B cell (primary cell): ENCODE measurements around the gene POLR2F.

ENCODE experiments used
- CTCF ChIP-seq: fragments of 200-600 bp; IDR thresholded peaks from one replicate; pipeline ENCODE4 v1.8.0; 2022; ENCODE audit warnings: antibody characterized with exemption, mild to moderate bottlenecking
- EZH2 ChIP-seq: IDR thresholded peaks from 2 replicates; pipeline ENCODE4 v1.6.1; 2012; ENCODE audit warnings: borderline replicate concordance, low read depth, mild to moderate bottlenecking, moderate library complexity, low read length; ENCODE audit not compliant: insufficient read depth, poor library complexity, severe bottlenecking

GRCh38 chr22:37954686-37955085 lies 1.2 kb downstream of the POLR2F start:
- TF ChIP-seq CTCF (no peak), EZH2 (no peak)
